GM18870 (cell line): ENCODE results near the gene PRIM1.
"Not testable (repeated sequence)": the region's sequence is repeated elsewhere in the genome, so short reads cannot be mapped to it uniquely, and the experiment has no call there.

Source experiments
- ATAC-seq: cut with Tn5 transposase; IDR thresholded peaks from one replicate; pipeline ENCODE4 v1.9.1; 2021; ENCODE audit warnings: moderate library complexity; ENCODE audit not compliant: unreplicated experiment

The PRIM1 gene

GRCh38 chr12:56718636-56719035, 33.5 kb downstream of the PRIM1 start:
- no peak for ATAC-seq

DNA sequence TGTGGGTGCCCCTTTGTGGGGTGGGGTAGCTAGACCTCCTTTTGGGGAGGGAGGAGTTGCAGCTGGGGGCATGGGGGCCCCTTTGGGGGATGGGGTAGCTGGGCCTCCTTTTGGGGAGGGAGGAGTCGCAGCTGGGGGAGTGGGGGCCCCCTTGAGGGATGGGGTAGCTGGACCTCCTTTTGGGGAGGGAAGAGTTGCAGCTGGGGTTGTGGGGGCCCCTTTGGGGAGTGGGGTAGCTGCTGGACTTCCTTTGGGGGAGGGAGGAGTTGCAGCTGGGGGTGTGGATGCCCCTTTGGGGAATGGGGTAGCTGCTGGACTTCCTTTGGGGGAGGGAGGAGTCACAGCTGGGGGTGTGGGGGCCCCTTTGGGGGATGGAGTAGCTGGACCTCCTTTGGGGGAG, 34.0 kb downstream of the PRIM1 start:
- no peak for ATAC-seq

GRCh38 chr12:56716933-56717880, 34.9 kb downstream of the PRIM1 start:
- no peak for ATAC-seq

DNA sequence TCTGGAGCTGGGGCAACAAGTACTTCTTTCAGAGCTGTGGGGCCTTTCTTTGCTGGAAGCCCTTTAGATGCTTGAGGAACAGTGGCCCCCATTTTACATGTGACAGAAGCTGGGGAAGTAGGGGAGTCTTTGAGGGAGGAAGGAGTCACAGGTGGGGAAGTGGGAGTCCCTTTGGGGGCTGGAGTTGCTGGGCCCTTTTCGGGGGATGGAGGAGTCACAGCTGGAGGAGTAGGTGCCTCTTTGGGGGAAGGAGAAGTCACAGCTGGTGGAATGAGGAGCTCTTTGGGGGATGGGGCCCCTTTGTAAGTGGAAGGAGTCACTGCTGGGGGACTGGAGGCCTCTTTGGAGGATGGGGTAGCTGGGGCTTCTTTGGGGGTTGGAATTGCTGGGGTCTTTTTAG, 35.7 kb downstream of the PRIM1 start:
- ATAC-seq, result no peak

GRCh38 chr12:56715798-56716197, 36.3 kb downstream of the PRIM1 start:
- no peak for ATAC-seq

DNA sequence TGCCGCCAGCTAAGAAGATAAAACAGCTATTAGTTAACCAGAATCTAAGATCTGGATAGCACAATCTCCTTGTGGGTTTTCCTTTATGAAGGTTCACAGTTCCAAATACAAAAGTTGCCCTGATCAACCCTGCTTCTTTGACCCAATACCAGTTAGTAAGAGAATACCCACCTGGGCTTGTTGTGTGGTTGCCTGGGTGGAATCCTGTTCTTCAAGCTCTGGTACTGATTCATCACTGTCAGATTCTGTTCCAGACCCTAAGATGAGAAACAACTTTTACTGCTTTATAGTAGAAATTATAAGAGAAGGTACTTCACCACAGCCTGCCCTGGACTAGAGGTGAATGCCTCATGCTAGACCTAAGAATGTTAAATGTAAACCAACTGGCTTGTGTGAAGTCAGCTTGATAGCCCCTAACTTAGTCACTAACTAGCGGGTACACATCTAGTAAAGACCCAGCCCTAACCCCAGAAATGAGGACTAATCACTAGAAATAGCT, 37.6 kb downstream of the PRIM1 start:
- no peak for ATAC-seq

DNA sequence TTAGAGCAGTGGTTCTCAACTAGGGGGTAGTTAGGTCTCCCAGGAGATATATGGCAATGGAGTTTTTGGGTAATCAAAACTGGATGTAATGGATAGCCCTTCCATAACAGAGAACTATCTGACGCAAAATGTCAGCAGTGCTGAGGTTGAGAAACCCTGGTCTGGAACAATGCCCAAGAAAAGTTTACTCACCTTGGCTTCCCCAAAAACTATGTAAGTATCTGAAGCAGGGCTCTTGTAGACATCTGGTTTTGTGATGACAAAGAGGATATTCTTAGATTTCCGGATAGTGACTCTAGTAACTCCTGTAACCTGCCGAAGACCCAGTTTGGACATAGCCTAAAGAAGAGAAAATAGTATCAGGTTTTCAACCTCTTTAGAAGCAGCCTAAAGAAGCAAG, 38.8 kb downstream of the PRIM1 start:
- ATAC-seq, result no peak

- ATAC-seq, result no peak
Measured at GRCh38 chr12:56709759-56710376, 42.3 kb downstream of the PRIM1 start.

DNA sequence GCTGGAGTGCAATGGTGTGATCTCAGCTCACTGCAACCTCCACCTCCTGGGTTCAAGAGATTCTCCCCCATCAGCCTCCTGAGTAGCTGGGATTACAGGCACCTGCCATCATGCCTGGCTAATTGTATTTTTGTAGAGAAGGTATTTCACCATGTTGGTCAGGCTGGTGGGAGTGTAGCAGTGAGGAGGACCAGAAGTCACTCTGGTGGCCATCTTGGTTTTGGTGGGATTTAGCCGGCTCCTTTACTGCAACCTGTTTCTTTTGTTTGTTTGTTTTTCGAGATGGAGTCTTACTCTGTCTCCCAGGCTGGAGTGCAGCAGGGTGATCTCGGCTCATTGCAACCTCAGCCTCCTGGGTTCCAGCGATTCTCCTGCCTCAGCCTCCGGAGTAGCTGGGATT, 47.6 kb downstream of the PRIM1 start:
- ATAC-seq, result not testable (repeated sequence)

- no peak for ATAC-seq
Measured at GRCh38 chr12:56699020-56699661, 53.0 kb downstream of the PRIM1 start.

GRCh38 chr12:56695327-56696101, 56.6 kb downstream of the PRIM1 start:
- no peak for ATAC-seq

DNA sequence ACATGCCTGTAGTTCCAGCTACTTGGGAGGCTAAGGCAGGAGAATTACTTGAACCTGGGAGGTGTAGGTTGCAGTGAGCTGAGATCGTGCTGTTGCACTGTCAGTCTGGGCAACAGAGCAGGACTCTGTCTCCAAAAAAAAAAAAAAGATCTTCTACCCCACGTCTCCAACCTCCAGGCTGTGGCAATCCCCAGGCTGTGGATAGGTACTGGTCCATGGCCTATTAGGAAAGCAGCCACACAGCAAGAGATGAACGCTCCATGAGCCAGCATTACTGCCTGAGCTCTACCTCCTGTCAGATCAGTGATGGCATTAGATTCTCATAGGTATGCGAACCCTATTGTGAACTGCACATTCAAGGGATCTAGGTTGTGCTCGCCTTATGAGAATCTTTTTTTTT, 58.0 kb downstream of the PRIM1 start:
- no peak for ATAC-seq

- peak; percentile 2 for ATAC-seq
Measured at GRCh38 chr12:56688846-56689109, 63.3 kb downstream of the PRIM1 start.

DNA sequence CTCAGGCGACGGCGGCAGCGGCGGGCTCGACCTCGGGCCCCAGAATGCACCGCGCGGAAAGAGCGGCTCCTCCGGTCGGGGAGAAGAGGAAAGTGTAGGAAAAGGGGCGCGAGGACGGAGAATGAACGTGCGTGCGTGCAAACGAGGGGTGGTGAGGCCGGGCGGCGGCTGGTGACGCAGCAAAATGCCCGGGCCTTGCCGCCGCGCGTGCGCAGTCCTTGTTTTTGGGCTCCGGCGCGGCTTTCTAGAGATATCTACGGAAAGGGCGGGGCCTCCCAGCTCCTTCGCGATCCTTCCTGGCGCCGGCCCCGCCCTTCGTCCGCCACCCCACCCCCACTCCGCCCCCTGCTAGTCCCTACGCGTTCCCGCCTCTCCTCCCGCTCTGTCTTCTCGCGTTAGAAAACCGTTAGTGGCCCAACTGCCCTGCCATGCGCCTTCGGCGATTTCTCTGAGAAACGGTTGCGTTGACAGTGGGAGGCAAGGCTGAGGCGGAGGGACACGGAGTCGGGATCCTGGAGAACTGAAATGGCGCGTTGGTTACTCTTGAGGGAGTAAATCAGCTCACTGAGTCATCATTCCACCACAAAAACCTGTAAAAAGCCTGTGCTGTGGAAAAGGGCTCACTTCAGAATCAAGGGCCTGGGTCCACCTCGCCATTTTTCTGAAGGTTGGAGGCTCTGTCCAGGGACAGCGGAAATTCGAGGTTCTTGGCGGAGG, 63.8 kb downstream of the PRIM1 start, which contains the start of gene PTGES3:
Gene PTGES3 (minus strand): TSS at position 156 of the 717 bp plus-strand sequence. CDS start 285 bp downstream, outside the sequence.
- peak; percentile 59 for ATAC-seq

GRCh38 chr12:56687223-56688128, 64.6 kb downstream of the PRIM1 start:
- ATAC-seq, result peak; percentile 6

- no peak for ATAC-seq
Measured at GRCh38 chr12:56684745-56685359, 67.3 kb downstream of the PRIM1 start.

DNA sequence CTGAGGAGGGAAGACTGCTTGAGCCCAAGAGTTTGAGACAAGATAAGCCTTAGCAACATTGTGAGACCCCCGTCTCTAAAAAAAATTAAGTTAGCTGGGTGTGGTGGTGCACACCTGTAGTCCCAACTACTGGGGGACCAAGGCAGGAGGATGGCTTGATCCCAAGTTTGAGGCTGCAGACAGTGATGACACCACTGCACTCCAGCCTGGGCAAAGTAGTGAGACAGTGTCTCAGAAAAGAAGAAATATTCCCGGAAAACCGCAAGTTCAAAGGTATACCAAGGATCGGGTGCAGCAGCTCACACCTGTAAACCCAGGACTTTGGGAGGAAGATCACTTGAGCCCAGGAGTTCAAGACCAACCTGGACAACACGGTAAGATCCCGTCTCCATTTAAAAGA, 69.8 kb downstream of the PRIM1 start:
- ATAC-seq, result no peak
